HEK293T (cell line): Measurements from ENCODE around the gene GANC.
"Not testable (repeated sequence)": the region's sequence is repeated elsewhere in the genome, so short reads cannot be mapped to it uniquely, and the experiment has no call there.

ENCODE experiments used
- CTCF ChIA-PET: fragments of 350-600 bp; formaldehyde crosslinking; extraction: SDS; loops from one replicate; lab custom pipeline; 2021; ENCODE audit warnings: antibody characterized with exemption, inconsistent platforms; lab: Yijun Ruan, JAX
- POLR2A ChIA-PET: fragments of 350-600 bp; formaldehyde crosslinking; extraction: SDS; loops from one replicate; lab custom pipeline; 2020; ENCODE audit warnings: antibody characterized with exemption, inconsistent platforms; lab: Yijun Ruan, JAX
- DNase-seq: peaks from one replicate; pipeline ENCODE4 v3.0.0; 2012; ENCODE audit warnings: mixed read lengths; ENCODE audit errors: extremely low spot score
- ARNT ChIP-seq: fragments of 450-650 bp; IDR thresholded peaks from 2 replicates; pipeline ENCODE4 v1.6.1; 2017; ENCODE audit warnings: mild to moderate bottlenecking
- BHLHE40 ChIP-seq: fragments of 450-650 bp; IDR thresholded peaks from 2 replicates; pipeline ENCODE4 v1.6.1; 2016; ENCODE audit warnings: mild to moderate bottlenecking, moderate library complexity, borderline replicate concordance
- CTBP1 ChIP-seq: fragments of 450-650 bp; IDR thresholded peaks from 2 replicates; pipeline ENCODE4 v1.6.1; 2016; ENCODE audit warnings: borderline replicate concordance
- ELF4 ChIP-seq: fragments of 450-650 bp; IDR thresholded peaks from 2 replicates; pipeline ENCODE4 v1.6.1; 2017; ENCODE audit warnings: antibody characterized with exemption
- FOXA1 ChIP-seq: fragments of 450-650 bp; IDR thresholded peaks from 2 replicates; pipeline ENCODE4 v1.6.1; 2016; ENCODE audit warnings: mild to moderate bottlenecking
- FOXK2 ChIP-seq: fragments of 450-650 bp; IDR thresholded peaks from 2 replicates; pipeline ENCODE4 v1.6.1; 2016; ENCODE audit warnings: mild to moderate bottlenecking
- FOXM1 ChIP-seq: fragments of 450-650 bp; IDR thresholded peaks from 2 replicates; pipeline ENCODE4 v1.6.1; 2017; ENCODE audit warnings: mild to moderate bottlenecking, borderline replicate concordance
- HDGF ChIP-seq: fragments of 450-650 bp; IDR thresholded peaks from 2 replicates; pipeline ENCODE4 v1.6.1; 2017; ENCODE audit warnings: antibody characterized with exemption, borderline replicate concordance
- L3MBTL2 ChIP-seq: fragments of 450-650 bp; conservative IDR thresholded peaks from 2 replicates; pipeline ENCODE4 v1.6.1; 2016; ENCODE audit warnings: mild to moderate bottlenecking
- LEF1 ChIP-seq: fragments of 450-650 bp; IDR thresholded peaks from 2 replicates; pipeline ENCODE4 v1.6.1; 2017; ENCODE audit warnings: mild to moderate bottlenecking, borderline replicate concordance
- NFRKB ChIP-seq: fragments of 450-650 bp; IDR thresholded peaks from 2 replicates; pipeline ENCODE4 v1.6.1; 2016; ENCODE audit warnings: mild to moderate bottlenecking, moderate library complexity
- SP1 ChIP-seq: fragments of 450-650 bp; IDR thresholded peaks from 2 replicates; pipeline ENCODE4 v1.6.1; 2017
- SUZ12 ChIP-seq: fragments of 450-650 bp; IDR thresholded peaks from 2 replicates; pipeline ENCODE4 v1.6.1; 2016; ENCODE audit warnings: mild to moderate bottlenecking
- TARDBP ChIP-seq: fragments of 450-650 bp; IDR thresholded peaks from 2 replicates; pipeline ENCODE4 v1.6.1; 2016
- ZNF384 ChIP-seq: fragments of 450-650 bp; IDR thresholded peaks from 2 replicates; pipeline ENCODE4 v1.6.1; 2016
- TF ChIP-seq, protein P1 (sequence below): fragments of 450-650 bp; IDR thresholded peaks from 2 replicates; pipeline ENCODE4 v1.6.1; 2016

The GANC gene

DNA sequence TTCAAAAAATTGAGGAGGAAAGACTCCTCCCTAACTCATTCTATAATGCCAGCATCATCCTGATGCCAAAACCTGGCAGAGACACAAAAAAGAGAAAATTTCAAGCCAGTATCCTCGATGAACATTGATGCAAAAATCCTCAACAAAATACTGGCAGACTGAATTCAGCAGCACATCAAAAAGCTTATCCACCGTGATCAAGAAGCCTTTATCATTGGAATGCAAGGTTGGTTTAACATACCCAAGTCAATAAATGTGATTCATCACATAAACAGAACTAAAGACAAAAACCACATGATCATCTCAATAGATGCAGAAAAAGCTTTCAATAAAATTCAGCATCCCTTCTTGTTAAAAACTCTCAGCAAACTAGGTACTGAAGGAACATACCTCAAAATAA, 62.1 kb downstream of the GANC start:
- ChIA-PET CTCF (no interaction called here), POLR2A (no interaction called here)
- TF ChIP-seq, protein P1, sequence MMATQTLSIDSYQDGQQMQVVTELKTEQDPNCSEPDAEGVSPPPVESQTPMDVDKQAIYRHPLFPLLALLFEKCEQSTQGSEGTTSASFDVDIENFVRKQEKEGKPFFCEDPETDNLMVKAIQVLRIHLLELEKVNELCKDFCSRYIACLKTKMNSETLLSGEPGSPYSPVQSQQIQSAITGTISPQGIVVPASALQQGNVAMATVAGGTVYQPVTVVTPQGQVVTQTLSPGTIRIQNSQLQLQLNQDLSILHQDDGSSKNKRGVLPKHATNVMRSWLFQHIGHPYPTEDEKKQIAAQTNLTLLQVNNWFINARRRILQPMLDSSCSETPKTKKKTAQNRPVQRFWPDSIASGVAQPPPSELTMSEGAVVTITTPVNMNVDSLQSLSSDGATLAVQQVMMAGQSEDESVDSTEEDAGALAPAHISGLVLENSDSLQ, result no peak
- no peak for DNase-seq

GRCh38 chr15:42336650-42337049, 63.6 kb downstream of the GANC start:
- DNase-seq, POLR2A ChIA-PET, CTCF ChIA-PET: not testable (repeated sequence)

GRCh38 chr15:42337104-42337503, 64.1 kb downstream of the GANC start:
- DNase-seq, CTCF ChIA-PET, POLR2A ChIA-PET: not testable (repeated sequence)

- TF ChIP-seq ZNF384 (no peak), CTBP1 (no peak), ELF4 (no peak), SP1 (no peak), L3MBTL2 (no peak), TARDBP (no peak), FOXK2 (no peak), FOXM1 (no peak), ARNT (no peak), LEF1 (no peak), HDGF (no peak), NFRKB (no peak), SUZ12 (no peak), FOXA1 (no peak), BHLHE40 (no peak)
- TF ChIP-seq, protein P1, result no peak
- CTCF ChIA-PET, result no interaction called here
- POLR2A ChIA-PET, result no interaction called here
- no peak for DNase-seq
Measured at GRCh38 chr15:42338500-42338899, 65.5 kb downstream of the GANC start.

- POLR2A ChIA-PET, result no interaction called here
- CTCF ChIA-PET, result no interaction called here
- DNase-seq, result no peak
- TF ChIP-seq, protein P1, result no peak
- TF ChIP-seq ARNT (no peak), BHLHE40 (no peak), TARDBP (no peak), FOXM1 (no peak), ELF4 (no peak), ZNF384 (no peak), HDGF (no peak), CTBP1 (no peak), SP1 (no peak), FOXK2 (no peak)
Measured at GRCh38 chr15:42343596-42344232, 70.7 kb downstream of the GANC start.

DNA sequence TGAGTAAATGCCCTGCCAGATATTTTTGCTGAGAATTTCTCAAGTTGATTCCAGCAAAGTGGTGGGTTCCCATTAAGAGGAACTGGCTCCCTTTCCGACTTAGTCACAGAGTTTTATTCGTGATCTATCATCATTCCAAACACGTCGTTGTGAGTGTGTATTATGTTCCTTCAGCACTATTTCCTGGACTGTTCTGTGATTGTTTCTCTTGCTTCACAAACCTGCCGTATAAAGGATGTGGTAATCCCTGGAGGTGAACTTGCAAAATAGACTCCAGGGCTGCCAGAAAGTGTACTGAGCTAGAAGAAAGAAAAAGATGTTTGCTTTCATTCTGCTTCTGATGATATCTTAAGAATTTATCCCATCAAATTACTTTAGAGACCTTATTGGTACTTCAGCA, 71.8 kb downstream of the GANC start:
- TF ChIP-seq SP1 (no peak), HDGF (no peak), FOXK2 (no peak), ZNF384 (no peak), ARNT (no peak), NFRKB (no peak), FOXA1 (no peak), L3MBTL2 (no peak), ELF4 (no peak)
- TF ChIP-seq, protein P1, result no peak
- DNase-seq, result no peak
- ChIA-PET CTCF (no interaction called here), POLR2A (no interaction called here)

GRCh38 chr15:42345504-42345903, 72.5 kb downstream of the GANC start:
- POLR2A ChIA-PET, result no interaction called here
- TF ChIP-seq ELF4 (no peak), SP1 (no peak), ARNT (no peak), SUZ12 (no peak), FOXM1 (no peak), LEF1 (no peak), NFRKB (no peak), BHLHE40 (no peak), ZNF384 (no peak), CTBP1 (no peak), TARDBP (no peak), FOXA1 (no peak), FOXK2 (no peak), L3MBTL2 (no peak), HDGF (no peak)
- TF ChIP-seq, protein P1, result no peak
- CTCF ChIA-PET, result no interaction called here
- DNase-seq, result no peak
